Measurements from ENCODE around the gene RAI2.
A peak's percentile ranks its signal among the peaks of the same experiment; 100 is the strongest.

Gene RAI2

GRCh38 chrX:17860811-17861488, at the start of gene RAI2:
Gene RAI2, minus strand, starts transcription at chrX:17861298. Its CDS starts 59,288 bp downstream, at chrX:17802010.
- DNase-seq (ENCODE audit: low read depth) = peak; percentile 51

- DNase-seq (ENCODE audit: low read depth) = no peak
These were observed 27.3 kb upstream of the RAI2 start for GRCh38 chrX:17888421-17888820.

- no peak for DNase-seq (ENCODE audit: low read depth)
These were observed 21.6 kb upstream of the RAI2 start for GRCh38 chrX:17882680-17883079.

- no peak for DNase-seq (ENCODE audit: low read depth)
These were observed 17.1 kb upstream of the RAI2 start for GRCh38 chrX:17878028-17878670.

- no peak for DNase-seq (ENCODE audit: low read depth)
These were observed 15.0 kb upstream of the RAI2 start for GRCh38 chrX:17876135-17876534.

GRCh38 chrX:17869580-17869979, 8.5 kb upstream of the RAI2 start:
- DNase-seq (ENCODE audit: low read depth) = no peak

GRCh38 chrX:17861489-17862011, 452 bp upstream of the RAI2 start:
- DNase-seq (ENCODE audit: low read depth) = no peak

- DNase-seq (ENCODE audit: low read depth) = no peak
These were observed 818 bp downstream of the RAI2 start for GRCh38 chrX:17860179-17860780.

GRCh38 chrX:17859609-17860178, 1.4 kb downstream of the RAI2 start:
- peak; percentile 27 for DNase-seq (ENCODE audit: low read depth)

- no peak for DNase-seq (ENCODE audit: low read depth)
These were observed 6.6 kb downstream of the RAI2 start for GRCh38 chrX:17854531-17854930.

GRCh38 chrX:17854069-17854468, 7.0 kb downstream of the RAI2 start:
- DNase-seq (ENCODE audit: low read depth) = no peak

GRCh38 chrX:17851874-17852273, 9.2 kb downstream of the RAI2 start:
- DNase-seq (ENCODE audit: low read depth) = no peak

GRCh38 chrX:17848545-17849265, 12.4 kb downstream of the RAI2 start:
- no peak for DNase-seq (ENCODE audit: low read depth)

- DNase-seq (ENCODE audit: low read depth) = no peak
These were observed 15.1 kb downstream of the RAI2 start for GRCh38 chrX:17846045-17846444.

GRCh38 chrX:17844236-17844635, 16.9 kb downstream of the RAI2 start:
- no peak for DNase-seq (ENCODE audit: low read depth)

GRCh38 chrX:17842769-17843525, 18.2 kb downstream of the RAI2 start:
- DNase-seq (ENCODE audit: low read depth) = no peak

GRCh38 chrX:17839269-17839668, 21.8 kb downstream of the RAI2 start:
- no peak for DNase-seq (ENCODE audit: low read depth)

GRCh38 chrX:17836830-17837229, 24.3 kb downstream of the RAI2 start:
- no peak for DNase-seq (ENCODE audit: low read depth)

- DNase-seq (ENCODE audit: low read depth) = no peak
These were observed 27.1 kb downstream of the RAI2 start for GRCh38 chrX:17833954-17834353.

- no peak for DNase-seq (ENCODE audit: low read depth)
These were observed 29.8 kb downstream of the RAI2 start for GRCh38 chrX:17831255-17831654.

GRCh38 chrX:17830211-17830610, 30.9 kb downstream of the RAI2 start:
- no peak for DNase-seq (ENCODE audit: low read depth)
